Measurements from ENCODE around the gene USP47.

USP47 gene

GRCh38 chr11:12005061-12005460, 163.3 kb downstream of the USP47 start:
- no peak for DNase-seq (ENCODE audit: low spot score)

DNA sequence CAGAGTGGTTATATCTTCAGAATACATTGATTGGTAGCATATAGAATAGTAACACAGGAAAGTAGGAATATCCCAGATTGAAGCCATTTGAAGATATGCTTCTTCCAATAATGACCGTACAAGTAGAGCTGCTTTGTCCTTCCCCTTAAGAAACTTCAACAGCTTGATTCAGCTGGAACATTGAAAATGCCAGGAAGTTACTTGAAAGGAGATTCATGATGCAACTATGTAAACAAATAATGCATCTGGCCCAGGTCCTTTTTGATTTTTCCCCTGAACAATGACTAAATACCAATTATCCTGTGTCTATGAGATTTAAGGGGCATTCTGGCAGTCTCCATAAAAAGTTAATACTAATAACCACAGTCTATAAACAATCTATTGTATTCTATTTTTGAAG, 163.7 kb downstream of the USP47 start:
- no peak for DNase-seq (ENCODE audit: low spot score)

DNA sequence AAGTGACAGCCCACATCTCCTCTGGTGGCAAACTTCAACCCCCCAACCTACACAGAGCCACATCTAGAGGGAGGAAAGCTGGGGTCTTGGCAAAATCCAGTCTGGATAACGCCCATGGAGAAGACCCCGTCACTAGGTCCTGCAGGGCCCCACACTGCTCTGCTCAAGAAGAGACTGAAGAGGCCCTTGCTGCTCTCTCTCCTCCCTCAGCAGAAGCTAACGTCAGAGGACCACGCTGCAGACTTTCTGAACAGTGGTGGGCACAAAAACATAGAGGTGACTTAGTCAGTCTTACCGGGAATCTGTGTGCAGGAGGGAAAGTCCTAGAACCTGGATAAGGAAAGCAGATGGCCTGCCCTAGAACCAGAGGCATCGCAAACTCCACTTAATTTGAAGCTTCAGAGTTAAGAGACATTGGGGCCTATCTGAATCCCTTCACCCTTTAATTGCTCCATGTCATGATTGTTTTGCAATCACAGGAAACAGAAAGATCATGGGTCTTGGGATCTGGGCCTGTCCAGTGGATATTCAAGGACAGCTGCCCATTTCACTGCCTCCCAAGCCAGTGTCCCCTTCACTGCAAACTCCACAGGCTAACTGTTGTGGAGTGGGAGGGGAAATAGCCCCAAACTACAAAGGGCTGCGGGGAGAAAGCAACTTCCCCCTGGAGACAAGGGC, 164.9 kb downstream of the USP47 start:
- no peak for DNase-seq (ENCODE audit: low spot score)

- DNase-seq (ENCODE audit: low spot score) = no peak
These were observed 165.4 kb downstream of the USP47 start for GRCh38 chr11:12007230-12007593.

- no peak for DNase-seq (ENCODE audit: low spot score)
These were observed 166.3 kb downstream of the USP47 start, which contains the start of gene DKK3 for GRCh38 chr11:12007769-12008737. Gene DKK3 (minus strand): TSS chr11:12008626. CDS start chr11:12008582, 44 bp downstream.
